ENCODE measurements around the gene AGO1.
"Not testable (repeated sequence)": the region's sequence is repeated elsewhere in the genome, so short reads cannot be mapped to it uniquely, and the experiment has no call there.

AGO1 gene

DNA sequence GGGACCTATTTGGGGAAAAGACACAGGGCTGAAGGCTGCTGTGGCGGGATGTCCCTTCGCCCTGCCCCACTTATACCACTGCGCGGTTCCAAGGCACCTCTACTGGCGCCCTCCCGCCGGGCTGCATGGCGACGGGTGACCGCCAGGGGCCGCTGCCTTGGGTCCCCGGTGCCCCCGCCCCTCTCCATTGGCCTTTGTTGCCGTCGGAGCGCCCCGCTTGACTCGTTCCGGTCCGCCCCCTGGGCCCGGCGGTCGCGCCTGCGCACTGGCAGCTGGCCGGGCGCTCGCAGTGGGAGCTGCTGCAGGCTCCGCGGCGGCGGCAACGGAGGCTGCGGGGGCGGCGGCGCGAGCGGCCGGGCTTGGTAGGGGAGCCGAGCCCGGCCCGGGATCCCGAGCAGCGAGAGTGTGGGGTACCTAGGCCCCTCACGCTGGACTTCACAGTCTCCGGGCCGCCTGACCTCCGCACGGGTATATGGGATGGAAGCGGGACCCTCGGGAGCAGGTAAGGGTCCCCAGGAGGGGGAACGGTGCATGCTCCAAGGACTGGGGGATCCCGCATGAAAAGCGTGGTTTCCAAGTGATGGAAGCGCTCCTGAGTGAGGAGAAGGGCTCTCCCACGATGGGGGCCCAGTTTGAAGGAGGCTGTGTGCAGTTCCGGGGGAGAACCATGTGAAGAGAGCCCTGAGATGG is at the start of gene AGO1:
Gene AGO1 (plus strand): TSS at position 265 of the 690 bp plus-strand sequence. CDS start 213 bp downstream, at position 478.
- peak; percentile 96 to 97 for DNase-seq

DNA sequence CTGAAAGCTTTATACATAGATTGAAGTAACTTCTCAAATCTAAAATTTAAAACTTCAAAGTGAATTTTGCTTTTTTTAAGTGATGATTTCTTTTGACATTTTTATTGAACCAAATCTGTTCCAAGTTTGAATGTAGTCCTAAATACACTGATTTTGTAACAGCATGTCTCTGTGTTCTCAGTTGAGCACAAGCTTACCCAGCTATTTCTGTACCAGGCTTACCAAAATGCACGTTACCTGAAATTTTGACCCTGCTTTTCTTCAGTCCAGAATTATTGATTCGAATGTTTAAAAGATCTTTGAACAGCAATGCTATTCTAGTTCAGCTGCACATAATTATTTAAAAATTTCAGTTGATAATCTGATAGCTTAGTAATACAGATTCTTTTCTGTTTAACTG is 49.6 kb upstream of the AGO1 start:
- DNase-seq: no peak

- no peak for DNase-seq
Observed at GRCh38 chr1:35834218-35834617, 48.8 kb upstream of the AGO1 start.

GRCh38 chr1:35835398-35835797 is 47.6 kb upstream of the AGO1 start:
- DNase-seq: no peak

DNA sequence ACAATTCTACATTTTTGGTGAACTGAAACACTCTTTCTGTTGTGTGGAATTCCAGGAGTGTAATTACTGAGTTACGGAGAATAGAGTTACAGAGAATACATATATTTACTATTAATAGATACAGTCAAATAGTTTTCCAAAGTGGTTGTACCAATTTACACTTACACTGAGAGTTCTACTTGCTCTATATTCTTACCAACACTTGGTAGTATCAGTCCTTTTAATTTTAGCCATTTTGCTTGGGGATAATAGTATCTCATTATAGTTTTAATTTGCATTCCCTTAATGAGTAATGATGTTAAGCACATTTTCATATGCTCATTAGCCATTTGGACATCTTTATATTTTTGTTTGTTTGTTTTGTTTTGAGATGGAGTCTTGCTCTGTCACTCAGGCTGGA is 46.3 kb upstream of the AGO1 start:
- DNase-seq: no peak

DNA sequence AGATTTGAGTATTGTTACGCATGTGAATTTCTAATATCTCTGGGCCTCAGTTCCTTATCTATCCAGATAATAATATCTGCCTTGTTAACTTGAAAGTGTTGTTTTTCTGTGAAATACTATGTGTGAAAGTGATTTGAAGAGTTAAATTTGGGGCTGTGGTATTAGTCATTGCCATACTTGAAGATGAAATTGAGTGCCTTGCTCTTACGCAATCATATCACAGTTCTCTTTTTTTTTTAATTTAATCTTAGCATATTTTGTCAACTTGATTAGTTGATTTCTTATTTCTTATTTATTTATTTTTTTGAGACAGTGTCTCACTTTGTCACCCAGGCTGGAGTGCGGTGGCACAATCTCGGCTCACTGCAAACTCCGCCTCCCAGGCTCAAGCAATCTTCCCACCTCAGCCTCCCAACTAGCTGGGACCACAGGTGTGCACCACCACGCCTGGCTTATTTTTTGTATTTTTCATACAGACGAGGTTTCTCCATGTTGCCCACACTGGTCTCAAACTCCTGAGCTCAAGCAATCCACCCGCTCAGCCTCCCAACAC is 44.2 kb upstream of the AGO1 start:
- no peak for DNase-seq

GRCh38 chr1:35844826-35845225 is 38.2 kb upstream of the AGO1 start:
- no peak for DNase-seq

- no peak for DNase-seq
Observed at GRCh38 chr1:35845766-35846165, 37.2 kb upstream of the AGO1 start.

GRCh38 chr1:35847935-35848565 is 35.0 kb upstream of the AGO1 start:
- DNase-seq: no peak

GRCh38 chr1:35850051-35850450 is 33.0 kb upstream of the AGO1 start:
- DNase-seq: no peak

DNA sequence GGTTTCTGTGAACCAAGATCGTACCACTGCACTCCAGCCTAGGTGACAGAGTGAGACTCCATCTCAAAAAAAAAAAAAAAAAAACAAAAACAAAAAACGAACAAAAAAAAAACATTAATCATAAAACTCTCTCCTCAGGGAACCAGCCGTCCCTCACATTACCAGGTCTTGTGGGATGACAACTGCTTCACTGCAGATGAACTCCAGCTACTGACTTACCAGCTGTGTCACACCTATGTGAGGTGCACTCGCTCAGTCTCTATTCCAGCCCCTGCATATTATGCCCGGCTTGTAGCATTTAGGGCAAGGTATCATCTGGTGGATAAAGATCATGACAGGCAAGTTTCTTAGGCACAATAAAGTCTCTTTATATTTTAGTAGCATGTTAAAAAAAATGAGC is 32.3 kb upstream of the AGO1 start:
- DNase-seq: no peak

DNA sequence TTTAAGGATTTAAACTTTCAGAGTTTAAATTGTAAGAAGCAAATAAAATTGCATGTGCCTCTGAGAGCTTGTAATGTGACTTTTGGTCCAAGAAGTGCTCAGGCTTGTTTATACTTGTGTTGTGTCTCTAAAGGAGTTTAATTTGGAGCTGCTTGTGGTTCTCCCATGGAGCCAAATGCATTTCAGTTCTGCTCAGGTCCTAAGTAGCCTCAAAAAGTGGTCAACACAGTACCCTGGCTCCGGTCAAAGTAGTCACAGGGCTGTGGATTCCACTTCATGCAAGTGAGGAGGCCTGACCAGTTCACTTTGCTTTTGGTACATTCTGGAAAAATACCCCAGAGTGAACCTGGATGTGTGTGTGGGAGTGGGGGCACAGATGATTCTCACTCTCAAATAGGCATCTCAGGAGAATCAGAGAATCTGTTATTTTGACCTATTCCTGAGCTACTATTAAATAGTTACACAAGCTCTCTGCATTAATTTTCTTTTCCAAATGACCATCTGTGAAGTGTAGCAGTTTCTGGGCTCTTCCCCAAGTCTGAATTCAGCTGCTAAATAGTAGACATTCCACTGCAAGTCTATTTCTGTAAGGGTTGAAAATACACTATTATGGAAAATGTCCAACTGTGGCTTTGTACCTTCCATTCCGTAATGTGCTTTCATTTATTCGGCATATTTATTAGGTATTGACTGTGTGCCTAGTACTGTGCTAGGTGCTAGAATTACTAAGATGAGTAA is 31.7 kb upstream of the AGO1 start:
- no peak for DNase-seq

DNA sequence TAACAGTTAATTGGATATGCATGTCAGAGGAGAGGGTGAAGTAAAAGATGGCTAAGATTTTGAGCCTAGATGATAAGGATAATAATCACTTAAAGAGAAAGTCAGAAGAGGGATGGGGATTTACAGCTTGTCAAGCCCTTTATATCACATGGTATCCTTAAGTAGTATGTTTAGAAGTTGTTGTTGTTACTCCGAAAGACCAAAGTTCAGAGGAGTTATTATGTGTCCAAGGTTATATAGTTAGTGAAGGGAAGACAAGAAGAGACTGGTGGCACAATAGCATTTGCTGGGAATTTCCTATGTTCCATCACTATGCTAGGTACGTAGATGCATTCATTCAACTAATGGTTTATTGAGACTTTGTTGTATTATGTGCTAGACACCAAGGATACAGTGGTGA is 30.8 kb upstream of the AGO1 start:
- no peak for DNase-seq

DNA sequence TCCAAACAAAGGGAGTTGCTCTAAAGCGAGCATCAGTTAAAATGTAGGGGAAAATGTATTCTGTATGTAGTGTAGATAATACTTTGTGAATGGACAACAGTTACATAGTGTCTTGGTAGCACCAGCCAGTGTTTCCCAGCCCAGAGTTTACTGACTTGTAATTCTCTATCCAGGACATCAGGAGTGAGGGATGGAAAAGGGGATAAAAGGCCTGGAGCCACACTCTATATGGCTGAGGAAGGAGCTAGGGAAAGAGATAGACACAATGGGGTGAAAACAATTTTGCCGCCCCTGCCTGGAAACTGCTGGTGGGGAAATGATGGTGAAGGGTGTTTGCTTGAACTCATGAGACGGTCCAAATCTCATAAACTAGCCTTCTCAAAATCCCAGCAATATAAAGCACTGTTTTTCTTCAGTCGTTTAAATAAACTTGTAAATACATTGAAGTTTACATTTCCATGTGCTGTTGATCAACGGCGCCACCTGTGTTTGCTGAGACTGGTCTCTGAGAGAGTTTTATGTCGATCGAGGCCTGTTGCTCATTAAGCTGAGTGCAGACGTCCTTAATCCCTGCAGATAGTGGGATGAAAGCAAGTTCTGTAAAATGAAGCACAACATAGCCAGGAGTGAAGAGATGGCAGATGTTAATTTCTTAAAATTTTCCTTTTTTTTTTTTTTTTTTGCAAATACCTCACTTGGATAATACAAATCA is 27.9 kb upstream of the AGO1 start:
- DNase-seq: no peak

DNA sequence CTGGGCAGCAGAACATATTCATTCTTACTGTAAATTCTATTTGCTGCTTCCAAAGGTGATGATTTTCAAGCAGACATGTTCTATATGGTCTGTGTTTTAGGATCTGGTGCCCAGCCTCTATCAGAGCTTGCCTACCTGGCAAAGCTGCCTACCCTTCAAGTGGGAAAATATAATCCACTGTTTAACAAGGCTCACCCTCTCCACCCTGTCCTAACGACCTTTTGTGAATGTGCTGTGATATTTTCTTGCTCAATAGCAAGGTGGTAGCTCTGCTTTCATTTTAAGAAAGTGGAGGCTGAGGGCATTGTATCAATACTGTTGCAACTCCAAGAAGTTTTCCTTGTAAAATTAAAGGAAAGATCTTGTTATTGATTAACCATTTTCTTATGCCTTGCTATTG is 26.0 kb upstream of the AGO1 start:
- no peak for DNase-seq

- no peak for DNase-seq
Observed at GRCh38 chr1:35857830-35858229, 25.2 kb upstream of the AGO1 start.

DNA sequence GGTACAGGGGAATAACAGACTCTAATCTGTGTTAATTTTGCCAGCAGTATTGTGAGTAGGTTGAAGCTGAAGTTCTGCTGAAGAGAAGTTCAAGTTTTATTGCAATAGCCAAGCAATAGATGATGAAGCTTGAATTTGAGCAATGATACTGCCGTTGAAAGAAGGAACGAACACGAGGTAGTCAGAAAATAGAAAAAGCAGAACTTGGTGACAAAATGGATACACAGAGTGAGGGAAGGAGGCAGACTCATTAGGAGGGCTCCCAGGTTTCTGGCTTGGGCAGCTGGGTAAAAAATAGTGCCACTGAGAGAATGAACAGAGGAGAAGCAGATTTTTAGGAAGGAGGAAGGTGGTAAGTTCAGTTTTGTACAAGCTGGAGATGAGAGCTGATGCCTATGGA is 22.3 kb upstream of the AGO1 start:
- DNase-seq: no peak

DNA sequence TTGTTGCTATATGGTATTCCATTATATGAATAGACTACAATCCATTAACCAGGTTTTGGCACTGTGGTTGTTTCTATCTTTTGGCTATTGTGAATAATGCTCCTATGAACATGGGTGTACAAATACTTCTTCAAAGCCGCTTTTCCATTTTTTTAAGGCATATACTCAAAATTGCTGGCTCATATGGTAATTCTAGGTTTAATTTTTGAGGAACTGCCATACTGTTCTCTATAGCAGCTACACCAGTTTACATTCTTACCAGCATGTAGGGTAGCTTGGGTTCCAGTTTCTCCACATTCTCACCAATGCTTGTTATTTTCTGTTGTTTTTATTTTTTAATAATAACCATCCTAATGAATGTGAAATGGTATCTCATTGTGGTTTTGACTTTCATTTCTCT is 19.9 kb upstream of the AGO1 start:
- DNase-seq: no peak

DNA sequence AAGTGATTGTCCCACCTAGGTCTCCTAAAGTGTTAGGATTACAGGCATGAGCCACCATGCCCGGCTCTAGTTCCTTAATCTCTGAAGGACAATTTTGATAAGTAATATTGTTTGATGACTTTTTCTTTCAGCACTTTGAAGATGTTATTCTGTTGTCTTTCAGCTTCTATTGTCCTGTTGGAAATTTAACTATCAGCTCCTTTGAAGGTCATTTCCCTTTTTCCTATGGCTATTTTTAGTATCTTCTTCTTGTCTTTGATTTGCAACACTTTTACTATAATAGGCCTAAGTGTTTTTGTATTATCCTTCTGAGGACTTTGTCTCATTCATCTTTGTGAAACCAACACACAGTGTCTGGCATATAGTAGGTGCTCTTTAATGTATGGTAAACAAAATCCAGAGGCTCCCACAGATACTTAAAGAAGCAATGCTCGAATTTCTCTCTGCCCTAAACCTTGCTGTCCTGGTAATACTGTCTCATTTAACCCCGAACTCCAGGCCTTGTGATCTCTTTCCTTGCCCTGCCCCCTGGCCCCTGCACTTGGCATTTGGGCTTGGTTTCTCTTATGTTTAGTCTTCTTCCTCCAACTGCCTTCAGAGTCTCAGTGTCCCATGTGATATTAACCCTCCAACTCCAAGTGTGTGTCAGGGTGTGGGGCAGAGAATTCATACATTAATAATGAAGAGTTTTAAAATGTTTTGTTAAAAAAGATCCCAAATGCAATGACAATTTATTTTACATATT is 19.0 kb upstream of the AGO1 start:
- no peak for DNase-seq

DNA sequence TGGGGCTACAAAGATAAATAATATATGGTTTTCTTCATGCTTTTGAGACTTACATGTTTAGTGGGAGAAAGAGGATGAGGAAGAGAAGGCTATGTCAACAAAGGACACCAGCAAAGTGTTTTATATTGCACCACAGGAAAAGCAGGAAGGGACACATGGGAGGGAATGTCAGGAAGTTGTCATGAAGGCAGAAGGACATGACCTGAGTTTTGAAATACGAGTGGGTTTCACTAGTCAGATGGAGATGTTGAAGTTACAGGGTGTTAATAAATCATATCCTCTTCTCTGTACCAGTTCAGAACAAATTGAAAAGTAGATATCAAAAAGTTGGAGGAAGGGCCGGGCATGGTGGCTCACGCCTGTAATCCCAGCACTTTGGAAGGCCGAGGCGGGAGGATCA is 18.2 kb upstream of the AGO1 start:
- DNase-seq: no peak

- DNase-seq: no peak
Observed at GRCh38 chr1:35866991-35867390, 16.0 kb upstream of the AGO1 start.

GRCh38 chr1:35869245-35869950 is 13.6 kb upstream of the AGO1 start:
- DNase-seq: not testable (repeated sequence)
